ENCODE data around the gene KCNH6. TPM values are rescaled to one million over a fixed set of nuclear protein-coding genes. Genes with fewer than 3 reads are reported as not detected.
A peak's percentile ranks its signal among the peaks of the same experiment; 100 is the strongest.

The KCNH6 gene
- total RNA-seq, 1 experiment from 2014 or later = not detected

DNA sequence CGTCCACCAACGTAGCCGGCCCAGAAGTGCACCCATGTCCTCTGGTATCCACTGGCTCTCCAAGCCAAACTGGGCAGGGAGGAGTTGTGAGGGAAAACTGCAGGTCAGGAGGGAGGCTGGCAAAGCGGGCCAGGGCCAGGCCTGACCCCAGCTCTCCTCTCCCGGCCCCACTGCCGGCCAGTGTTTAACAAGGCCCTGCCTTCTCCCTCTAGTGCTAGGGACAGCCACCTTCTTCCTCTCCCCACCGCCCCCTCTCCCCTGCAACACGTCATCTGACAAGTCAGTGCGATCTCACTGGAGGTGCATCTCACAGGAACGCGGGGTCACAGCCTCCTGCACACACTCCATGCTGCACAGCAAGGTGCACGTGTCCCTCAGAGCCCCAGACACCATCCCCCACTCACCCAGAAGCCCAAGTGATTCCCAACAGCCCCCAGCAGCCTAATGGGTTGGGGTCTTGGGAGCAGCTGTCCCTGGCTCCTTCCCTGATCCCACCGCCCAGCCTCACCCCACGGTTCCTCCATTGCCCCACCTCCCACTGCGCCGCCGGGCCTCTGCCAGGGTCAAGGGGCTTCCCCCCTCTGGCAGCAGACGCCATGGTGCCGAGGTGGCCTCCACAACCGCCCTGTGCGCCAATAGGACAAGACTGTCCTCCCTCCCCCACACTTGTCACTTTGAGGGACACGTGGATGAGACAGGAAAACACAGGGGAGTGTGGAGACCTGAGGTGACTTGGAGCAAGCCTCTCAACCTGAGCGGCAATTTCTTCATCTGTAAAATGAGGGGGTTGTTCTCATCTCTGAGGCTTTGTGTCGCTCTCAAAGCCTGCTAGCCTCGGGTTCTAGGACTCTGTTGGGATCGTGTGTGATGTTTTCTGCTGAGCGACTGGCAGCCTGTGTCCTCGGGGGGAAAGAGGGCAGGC is 47.4 kb upstream of the KCNH6 start:
- Histone ChIP-seq H3K36me3 (ENCODE audit: insufficient read depth, low read length, poor library complexity, severe bottlenecking) (no peaks in the 10 kb centered on the region), H3K27ac (ENCODE audit: low read depth, low read length, poor library complexity, severe bottlenecking) (no peak overlapping the region), H3K4me1 (ENCODE audit: insufficient read depth, low read length, poor library complexity, severe bottlenecking) (peaks cover 31% of the 10 kb centered on the region), H3K27me3 (replicated peaks; ENCODE audit: insufficient read depth, low read depth, low read length, poor library complexity) (no peaks in the 10 kb centered on the region), H3K4me3 (ENCODE audit: low read depth, low read length, poor library complexity, severe bottlenecking) (peak overlapping the region; percentile 55), H3K9me3 (ENCODE audit: low read depth, low read length, poor library complexity, severe bottlenecking) (no peaks in the 10 kb centered on the region)
- CTCF ChIA-PET = no interaction called here
- BruUV-seq (replicated peaks) = no TSS peak
- no peak for DNase-seq (ENCODE audit: low spot score)
- TF ChIP-seq EZH2 (IDR thresholded peaks at IDR 0.05; ENCODE audit: borderline replicate concordance, low read depth, low read length, poor library complexity, severe bottlenecking) = no peak
- TF ChIP-seq, protein P1, sequence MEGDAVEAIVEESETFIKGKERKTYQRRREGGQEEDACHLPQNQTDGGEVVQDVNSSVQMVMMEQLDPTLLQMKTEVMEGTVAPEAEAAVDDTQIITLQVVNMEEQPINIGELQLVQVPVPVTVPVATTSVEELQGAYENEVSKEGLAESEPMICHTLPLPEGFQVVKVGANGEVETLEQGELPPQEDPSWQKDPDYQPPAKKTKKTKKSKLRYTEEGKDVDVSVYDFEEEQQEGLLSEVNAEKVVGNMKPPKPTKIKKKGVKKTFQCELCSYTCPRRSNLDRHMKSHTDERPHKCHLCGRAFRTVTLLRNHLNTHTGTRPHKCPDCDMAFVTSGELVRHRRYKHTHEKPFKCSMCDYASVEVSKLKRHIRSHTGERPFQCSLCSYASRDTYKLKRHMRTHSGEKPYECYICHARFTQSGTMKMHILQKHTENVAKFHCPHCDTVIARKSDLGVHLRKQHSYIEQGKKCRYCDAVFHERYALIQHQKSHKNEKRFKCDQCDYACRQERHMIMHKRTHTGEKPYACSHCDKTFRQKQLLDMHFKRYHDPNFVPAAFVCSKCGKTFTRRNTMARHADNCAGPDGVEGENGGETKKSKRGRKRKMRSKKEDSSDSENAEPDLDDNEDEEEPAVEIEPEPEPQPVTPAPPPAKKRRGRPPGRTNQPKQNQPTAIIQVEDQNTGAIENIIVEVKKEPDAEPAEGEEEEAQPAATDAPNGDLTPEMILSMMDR (conservative IDR thresholded peaks at IDR 0.05; ENCODE audit: low read depth, low read length) = no peak
- POLR2A ChIA-PET (ENCODE audit: low non-redundant PET) = no interaction called here
- intact Hi-C loops (cut with micrococcal nuclease; ENCODE audit: unreplicated experiment) = no loop called here

DNA sequence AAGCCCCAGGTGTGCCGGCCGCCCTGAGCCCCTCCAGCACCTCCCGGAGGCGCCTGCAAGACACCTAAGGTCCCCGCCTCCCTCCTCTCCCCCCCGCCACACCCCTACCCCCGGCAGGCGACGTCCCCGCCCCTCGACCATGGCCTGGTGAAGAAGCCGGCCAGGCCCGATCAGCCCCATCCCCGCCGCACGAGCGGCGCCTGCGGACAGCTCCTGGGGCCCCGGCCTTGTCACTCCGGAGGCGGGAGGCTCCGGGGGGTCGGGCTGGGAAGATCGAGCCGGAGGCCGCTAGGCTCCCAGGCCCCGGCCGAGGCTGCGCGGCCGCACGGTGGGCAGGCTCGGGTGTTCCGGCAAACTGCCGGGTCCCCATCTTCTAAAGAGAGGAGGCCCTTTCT is 46.7 kb upstream of the KCNH6 start:
- Histone ChIP-seq H3K4me3 (ENCODE audit: low read depth, low read length, poor library complexity, severe bottlenecking) (peak overlapping the region; percentile 55), H3K9me3 (ENCODE audit: low read depth, low read length, poor library complexity, severe bottlenecking) (no peaks in the 10 kb centered on the region), H3K27me3 (replicated peaks; ENCODE audit: insufficient read depth, low read depth, low read length, poor library complexity) (no peaks in the 10 kb centered on the region), H3K4me1 (ENCODE audit: insufficient read depth, low read length, poor library complexity, severe bottlenecking) (peaks cover 31% of the 10 kb centered on the region), H3K36me3 (ENCODE audit: insufficient read depth, low read length, poor library complexity, severe bottlenecking) (no peaks in the 10 kb centered on the region), H3K27ac (ENCODE audit: low read depth, low read length, poor library complexity, severe bottlenecking) (no peak overlapping the region)
- ChIA-PET POLR2A (ENCODE audit: low non-redundant PET) (no interaction called here), CTCF (no interaction called here)
- no peak for DNase-seq (ENCODE audit: low spot score)
- no TSS peak for BruUV-seq (replicated peaks)
- intact Hi-C loops (cut with micrococcal nuclease; ENCODE audit: unreplicated experiment) = no loop called here
- TF ChIP-seq EZH2 (IDR thresholded peaks at IDR 0.05; ENCODE audit: borderline replicate concordance, low read depth, low read length, poor library complexity, severe bottlenecking) = no peak
- TF ChIP-seq, protein P1 (conservative IDR thresholded peaks at IDR 0.05; ENCODE audit: low read depth, low read length) = no peak

DNA sequence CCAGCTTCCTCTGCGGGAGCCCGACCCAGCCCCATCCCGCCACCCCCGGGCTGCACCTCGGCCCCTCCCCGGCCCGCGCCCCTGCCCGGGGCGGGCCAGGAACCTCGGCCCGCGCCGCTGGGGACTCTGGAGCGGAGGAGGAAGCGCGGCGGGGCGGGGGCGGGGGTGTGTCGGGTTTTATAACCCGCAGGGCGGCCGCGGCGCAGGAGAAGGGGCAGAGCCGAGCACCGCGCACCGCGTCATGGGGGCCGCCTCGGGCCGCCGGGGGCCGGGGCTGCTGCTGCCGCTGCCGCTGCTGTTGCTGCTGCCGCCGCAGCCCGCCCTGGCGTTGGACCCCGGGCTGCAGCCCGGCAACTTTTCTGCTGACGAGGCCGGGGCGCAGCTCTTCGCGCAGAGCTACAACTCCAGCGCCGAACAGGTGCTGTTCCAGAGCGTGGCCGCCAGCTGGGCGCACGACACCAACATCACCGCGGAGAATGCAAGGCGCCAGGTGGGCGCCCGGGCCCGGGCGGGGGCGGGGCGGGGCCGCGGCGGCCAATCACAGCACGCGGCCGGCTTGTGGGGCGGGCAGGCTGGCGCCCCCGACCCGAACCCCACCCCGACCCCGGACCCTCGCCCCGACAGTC is 46.2 kb upstream of the KCNH6 start, which contains the start of gene ACE:
Gene ACE, plus strand, starts transcription at position 208 of the 626 bp plus-strand sequence. Its CDS starts 34 bp downstream, at position 242.
- Histone ChIP-seq H3K9me3 (ENCODE audit: low read depth, low read length, poor library complexity, severe bottlenecking) (no peaks in the 10 kb centered on the region), H3K36me3 (ENCODE audit: insufficient read depth, low read length, poor library complexity, severe bottlenecking) (no peaks in the 10 kb centered on the region), H3K4me1 (ENCODE audit: insufficient read depth, low read length, poor library complexity, severe bottlenecking) (peaks cover 31% of the 10 kb centered on the region), H3K27ac (ENCODE audit: low read depth, low read length, poor library complexity, severe bottlenecking) (no peak within 1 kb of the TSS), H3K27me3 (replicated peaks; ENCODE audit: insufficient read depth, low read depth, low read length, poor library complexity) (no peaks in the 10 kb centered on the region), H3K4me3 (ENCODE audit: low read depth, low read length, poor library complexity, severe bottlenecking) (peak within 1 kb of the TSS; percentile 55)
- ChIA-PET POLR2A (ENCODE audit: low non-redundant PET) (no interaction called here), CTCF (interaction anchor here (4.3 kb wide), 1 partner anchor 51 kb away, joined by 38 read pairs; no protein-coding TSS in a partner anchor)
- intact Hi-C loops (cut with micrococcal nuclease; ENCODE audit: unreplicated experiment) = no loop called here
- no TSS peak for BruUV-seq (replicated peaks)
- TF ChIP-seq EZH2 (IDR thresholded peaks at IDR 0.05; ENCODE audit: borderline replicate concordance, low read depth, low read length, poor library complexity, severe bottlenecking) = no peak
- TF ChIP-seq, protein P1 (conservative IDR thresholded peaks at IDR 0.05; ENCODE audit: low read depth, low read length) = no peak
- peak; percentile 36 for DNase-seq (ENCODE audit: low spot score)

Data from A673 (cell line).